Endothelial cell of hepatic sinusoid (primary cell): Measurements from ENCODE around the gene ZIC5.
"Not testable (repeated sequence)": the region's sequence is repeated elsewhere in the genome, so short reads cannot be mapped to it uniquely, and the experiment has no call there.

ENCODE experiments used
- in situ Hi-C: cut with HindIII; loops from 2 replicates; pipeline ENCODE4 v1.10.0; 2017; ENCODE audit warnings: low sequenced_read_pairs

The ZIC5 gene

DNA sequence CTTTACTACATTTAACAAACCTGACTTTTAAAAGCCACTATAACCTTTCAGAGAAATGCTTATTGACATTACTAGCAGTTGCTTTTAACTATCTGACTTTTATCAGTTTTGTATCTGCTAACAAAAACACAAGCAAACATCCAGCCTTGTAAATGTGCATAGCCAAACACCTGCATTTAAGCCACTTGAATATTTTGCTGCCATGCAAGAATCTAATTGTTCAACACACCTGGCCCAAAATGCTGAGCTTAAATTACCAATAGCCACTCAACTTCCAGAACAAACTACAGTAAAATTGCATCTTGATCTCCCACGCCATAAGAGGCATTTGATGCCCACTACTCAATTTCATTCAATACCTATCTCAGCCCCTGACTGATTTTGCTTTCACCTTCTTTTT is 9.3 kb downstream of the ZIC5 start:
- in situ Hi-C loops = loop anchor here (5.0 kb wide), 1 partner anchor 35 kb away; no protein-coding TSS in a partner anchor

DNA sequence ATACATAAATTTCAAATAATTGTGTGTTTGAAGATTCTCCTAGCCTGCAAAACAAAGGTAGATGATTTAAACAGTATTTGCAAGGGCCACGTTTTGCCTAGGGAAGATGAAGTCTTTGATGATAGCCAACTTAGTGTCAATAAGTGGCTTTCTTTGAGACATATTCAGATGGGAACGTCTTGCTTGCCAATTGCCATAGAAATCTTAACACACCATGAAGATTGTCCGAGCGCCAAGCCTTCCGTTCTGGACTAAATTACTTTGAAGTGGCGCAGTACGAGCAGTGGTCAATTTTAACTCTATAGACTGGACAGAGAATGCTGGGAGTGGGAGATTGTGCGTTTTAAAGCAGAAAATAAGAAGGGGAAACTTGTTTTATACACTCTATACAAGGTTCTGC is 9.9 kb downstream of the ZIC5 start:
- in situ Hi-C loops = loop anchor here (5.0 kb wide), 1 partner anchor 36 kb away; no protein-coding TSS in a partner anchor

DNA sequence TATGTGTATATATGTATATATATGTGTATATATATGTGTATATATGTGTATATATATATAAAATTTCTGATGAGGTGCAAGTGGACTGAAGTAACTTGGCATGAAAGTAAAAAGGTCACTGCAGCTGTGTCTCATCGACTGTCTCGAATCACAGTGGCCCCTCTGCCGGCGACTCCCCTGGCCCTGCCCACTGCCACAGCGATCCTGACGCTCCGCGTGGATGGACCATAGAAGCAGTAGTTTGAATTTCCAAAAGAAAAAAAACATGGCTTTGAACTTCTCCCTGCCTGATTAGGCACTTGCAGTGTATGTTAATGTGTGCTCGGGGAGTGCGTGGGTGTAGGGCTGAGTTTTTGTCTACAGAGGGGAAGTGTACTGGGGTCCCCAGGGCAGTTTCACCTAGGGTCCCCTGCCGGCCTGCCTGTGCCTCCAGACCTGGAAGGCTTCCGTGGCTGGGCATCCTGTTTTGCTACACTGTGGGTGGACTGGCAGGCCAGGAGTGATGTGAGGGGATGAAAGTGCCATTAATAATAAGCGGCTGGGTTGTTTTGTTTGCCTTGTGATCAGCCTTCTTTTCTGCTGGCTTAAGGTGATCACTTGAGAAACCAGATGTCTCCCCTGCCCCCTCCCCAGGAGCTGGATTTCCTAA is 10.8 kb downstream of the ZIC5 start:
- in situ Hi-C loops = loop anchor here (5.0 kb wide), 1 partner anchor 37 kb away; no protein-coding TSS in a partner anchor

DNA sequence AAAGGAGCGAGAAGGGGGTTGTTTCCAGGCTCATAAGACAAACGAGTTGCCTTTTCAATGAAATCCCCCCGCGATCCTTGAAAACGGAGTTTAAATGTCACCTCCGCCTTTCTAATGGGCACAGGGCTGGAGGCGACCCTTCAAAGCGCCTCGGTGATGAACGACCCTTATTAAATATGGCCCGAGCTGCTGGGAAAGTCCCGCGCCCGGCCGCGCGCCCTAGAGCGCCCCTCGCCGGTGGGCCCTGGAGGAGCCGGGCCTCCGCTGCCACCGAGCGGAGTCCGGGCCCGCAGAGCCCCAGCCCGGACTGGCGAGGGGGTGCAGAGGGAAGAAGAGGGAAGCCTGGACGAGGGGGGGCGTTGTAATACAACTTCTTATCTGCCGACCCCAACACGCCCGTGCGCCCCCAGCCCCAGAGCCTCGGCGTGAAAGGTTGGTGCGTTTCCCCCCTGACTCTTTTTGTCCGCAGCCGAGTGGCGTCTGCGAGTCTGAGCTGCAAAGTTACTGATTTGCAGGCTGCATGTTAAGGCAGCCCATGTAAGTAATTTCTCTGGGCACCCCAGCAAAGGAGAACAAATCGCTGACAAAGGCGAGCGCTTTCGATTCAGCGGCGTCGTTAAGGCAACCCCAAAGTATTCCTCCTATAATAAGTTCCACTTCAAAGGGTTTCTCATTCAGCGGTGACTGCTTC is 11.9 kb downstream of the ZIC5 start:
- in situ Hi-C loops = loop anchor here (5.0 kb wide), 1 partner anchor 38 kb away; no protein-coding TSS in a partner anchor

DNA sequence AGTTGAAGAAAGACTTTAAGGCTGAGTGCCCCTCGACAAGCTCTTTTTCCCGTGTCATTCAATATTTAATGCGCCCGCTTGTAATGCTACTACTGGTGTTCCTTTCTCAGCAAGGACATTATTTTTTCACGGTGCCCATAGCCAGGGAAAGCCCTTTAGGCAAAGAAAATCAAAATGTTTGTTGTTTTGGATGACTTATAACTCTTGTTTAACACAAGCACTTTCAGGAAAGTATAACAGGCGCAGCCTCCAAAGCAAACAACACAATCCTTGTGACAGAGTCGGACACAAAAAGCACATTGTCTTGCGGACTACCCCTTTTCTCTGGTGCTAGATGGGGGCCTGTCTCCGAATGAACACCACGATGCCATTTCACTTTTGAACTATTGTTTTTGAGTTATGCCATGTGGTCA is 12.4 kb downstream of the ZIC5 start:
- in situ Hi-C loops = no loop called here

DNA sequence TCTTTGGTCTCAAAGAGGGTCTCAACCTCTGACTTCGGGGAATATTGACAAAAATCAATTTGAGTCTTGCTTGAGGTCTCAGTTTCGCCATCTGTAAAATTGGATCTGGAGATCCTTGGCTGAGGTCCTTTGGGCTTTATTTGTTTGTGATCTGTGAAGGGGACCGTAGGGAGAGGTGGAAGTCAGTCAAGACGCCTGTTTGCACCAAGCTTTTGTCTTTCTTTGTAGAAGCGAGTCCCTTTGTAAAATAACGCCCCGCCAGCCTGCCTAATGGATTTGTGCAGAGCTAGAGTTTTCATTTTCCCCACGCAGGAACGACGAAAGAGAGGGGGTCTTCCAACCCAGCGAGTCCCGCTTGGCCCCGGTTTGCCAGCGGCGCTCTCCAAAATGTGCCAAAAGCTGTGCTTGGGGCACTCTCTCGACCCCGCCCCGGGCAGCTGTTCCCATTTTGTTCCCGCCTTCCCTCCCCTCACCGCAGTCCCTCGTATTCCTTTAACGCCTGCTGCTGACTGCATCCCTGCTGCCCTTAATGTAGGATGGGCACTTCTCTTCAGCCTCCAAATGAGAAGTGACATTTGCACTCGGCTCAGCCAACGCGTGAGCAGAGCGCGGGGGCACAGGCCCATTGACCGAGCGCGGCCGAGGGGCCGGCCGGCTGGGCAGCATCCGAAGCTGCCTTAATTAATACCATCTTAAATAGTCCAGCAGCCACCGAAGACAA is 13.0 kb downstream of the ZIC5 start:
- in situ Hi-C loops = no loop called here

DNA sequence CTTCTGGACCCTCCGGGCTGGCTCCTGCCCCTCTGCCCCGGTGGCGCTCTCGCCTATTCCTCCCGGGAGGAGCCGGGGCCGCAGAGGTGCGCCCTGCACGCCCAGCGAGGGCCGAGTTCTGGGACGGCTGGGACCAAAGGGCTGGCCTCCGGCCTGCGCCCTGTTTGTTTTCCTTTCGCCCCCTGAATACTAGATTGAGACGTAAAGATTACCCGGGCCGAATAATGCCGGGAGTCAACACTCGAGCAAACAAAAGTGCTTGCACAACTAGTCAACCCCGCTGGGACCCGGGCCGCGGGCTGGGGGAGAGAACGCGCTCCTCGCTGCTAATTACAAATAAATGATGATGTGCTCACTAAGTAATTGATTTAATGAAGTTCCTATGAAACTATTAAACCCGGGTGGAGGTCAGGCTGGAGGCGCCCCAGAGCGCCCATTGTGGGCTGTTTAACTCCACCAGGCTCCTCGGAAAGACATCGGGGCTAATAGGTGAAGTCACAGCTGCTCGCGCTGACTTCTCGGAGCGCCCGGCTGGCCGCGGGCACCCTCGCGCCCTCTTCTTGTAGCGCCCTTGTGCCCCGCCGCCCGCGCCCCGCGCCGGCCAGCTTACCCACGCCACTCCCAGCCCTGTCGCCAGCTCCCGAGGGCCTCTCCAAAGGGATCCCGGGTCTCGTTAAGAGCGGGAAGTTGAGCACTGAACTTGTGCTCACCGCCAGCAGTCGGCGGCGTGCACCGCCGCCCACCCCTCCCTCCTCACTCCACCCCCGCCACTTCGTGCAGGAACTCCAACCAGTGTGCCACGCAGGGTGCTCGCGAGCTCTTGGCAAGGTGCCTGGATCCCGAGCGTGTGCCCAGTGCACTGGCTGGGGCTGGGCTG is 14.9 kb downstream of the ZIC5 start:
- in situ Hi-C loops = no loop called here

DNA sequence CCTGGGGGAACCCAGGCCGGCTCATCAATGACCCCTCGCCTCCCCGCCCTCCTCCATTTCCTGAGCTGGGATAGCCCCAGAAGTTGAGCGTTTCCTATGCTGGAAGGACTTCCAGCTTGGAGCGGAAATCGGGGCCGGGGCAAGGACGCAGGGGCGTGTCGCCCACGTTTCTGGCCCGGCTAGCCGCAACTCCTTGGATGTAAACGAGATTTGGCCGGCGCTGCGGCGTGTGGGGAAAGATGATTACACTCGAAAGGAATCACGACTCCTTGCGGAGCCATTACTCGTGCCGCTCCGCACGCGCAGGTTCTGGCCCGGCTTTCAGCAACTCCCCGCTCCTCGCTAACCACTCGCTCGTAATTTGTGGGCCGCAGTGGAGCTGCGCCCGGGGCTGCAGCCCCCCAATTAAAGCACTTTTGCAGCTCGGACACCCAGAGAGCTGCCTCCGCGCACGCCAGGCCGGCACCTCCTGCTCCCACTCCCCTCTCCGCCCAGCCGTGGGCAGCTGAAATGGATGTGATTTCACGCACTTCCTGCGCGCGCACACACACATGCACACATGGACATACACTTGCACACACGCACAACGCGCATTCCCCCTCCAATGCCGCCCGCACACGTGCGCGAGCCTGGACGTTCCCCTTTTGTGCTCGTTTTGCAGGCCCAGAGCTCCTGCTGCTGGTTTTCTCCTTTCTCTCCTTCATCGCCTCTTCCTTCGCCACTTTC is 15.7 kb downstream of the ZIC5 start:
- in situ Hi-C loops = no loop called here

DNA sequence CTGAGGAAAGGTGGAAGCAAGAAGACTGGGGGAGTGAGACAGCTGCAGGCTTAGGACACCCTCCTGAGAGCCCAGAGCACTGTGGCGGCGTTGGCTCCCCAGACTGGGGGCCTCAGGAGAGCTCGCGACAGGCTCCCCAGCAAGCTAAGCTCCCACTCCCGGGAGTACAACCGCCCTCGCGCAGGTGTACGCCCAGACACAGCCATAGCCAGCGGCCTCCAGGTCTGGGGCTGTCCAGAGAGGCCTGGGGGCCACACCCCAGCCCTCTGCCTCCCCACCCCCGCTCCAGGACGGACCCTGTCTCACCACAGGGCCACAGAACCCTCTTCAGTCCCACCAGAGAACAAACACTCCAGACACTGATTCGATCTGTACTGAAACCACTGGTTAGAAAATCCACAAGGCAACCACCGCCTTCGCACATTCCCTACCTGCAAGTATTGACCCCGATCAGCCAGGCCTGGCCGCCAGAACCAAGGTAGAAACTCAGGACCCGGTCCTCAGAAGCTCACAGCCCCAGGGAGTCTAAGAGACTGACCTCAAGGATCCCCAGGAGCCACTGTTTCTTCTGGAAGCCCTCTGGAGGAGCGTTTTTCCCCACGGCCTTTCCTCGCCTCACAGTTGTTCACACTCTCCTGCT is 16.3 kb downstream of the ZIC5 start:
- in situ Hi-C loops = no loop called here

DNA sequence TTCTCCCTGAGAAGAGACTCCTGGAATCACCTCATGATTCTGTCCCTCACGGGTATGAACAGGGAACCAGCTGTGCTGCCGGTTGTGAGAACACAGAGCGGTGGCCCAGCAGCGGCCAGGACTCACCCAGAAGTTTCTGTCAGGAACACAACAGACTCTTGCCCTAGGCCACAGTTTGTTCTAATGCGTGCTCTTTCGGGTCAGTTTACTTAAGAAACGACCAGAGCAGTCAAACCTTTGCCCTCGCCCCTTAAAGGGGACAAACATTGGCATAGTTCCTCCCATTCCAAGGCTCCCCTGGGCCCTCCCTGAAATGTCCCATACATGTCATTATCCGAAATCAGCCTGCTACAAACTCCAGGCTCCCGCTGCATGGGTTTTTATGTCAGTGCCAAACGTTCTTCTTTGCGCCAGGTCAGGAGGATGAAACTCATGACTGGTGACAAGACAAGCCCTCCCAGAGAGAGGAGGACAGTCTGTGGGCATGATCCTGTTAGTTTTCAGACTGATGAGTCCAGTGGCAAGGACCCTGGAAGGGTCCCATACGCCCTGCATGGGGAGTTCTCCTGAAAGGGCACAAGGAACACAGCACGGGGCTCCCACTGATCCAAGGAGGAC is 18.3 kb downstream of the ZIC5 start:
- in situ Hi-C loops = no loop called here

DNA sequence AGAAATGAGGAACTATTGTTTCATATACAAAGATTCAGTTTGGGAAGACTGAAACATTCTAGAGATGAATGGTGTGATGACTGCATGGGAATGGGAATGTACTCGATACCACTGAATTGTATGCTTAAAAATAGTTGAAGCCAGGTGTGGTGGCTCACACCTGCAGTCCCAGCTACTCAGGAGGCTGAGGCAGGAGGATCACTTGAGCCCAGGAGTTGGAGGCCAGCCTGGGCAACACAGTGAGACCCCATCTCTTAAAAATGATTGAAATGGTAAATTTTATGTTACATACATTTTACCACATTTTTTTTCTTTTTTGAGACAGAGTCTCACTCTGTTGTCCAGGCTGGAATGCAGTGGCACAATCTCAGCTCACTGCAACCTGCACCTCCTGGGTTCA is 19.9 kb downstream of the ZIC5 start:
- in situ Hi-C loops = not testable (repeated sequence)

DNA sequence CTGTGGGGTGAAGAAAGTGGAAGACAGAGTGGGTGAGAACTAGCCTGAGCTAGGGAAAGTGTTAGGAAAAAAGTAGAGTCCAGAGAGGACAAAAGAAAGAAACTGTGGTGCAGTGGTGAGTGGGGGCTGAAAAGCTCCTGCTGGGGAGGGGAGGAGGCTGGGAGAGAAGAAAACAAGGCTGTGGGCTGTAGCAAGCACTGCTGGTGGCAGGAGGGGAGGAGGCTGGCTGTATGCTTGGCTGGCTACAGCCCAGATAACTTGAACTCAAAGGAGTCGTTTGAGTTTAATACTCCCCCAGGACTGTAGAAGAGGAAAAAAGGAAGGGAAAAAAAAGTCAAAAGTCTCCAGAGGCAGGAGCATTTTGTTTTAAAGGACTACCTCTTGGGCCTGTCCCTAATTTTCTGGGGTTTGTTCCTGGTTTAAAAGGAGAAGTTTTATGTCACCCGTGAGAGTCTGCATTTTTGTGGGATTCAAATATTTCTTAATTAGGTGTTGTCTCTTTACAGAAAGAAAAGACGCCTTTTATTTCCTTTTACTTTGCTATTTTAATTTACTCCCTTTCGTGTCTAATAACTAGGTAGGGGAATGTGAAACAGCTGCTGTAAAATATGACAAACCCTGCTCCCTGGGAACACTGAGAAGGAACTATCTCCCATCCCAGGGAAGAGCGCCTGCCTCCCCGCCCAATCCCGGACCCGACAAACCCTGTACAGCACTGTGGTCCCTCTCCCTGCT is 21.7 kb downstream of the ZIC5 start:
- in situ Hi-C loops = no loop called here

DNA sequence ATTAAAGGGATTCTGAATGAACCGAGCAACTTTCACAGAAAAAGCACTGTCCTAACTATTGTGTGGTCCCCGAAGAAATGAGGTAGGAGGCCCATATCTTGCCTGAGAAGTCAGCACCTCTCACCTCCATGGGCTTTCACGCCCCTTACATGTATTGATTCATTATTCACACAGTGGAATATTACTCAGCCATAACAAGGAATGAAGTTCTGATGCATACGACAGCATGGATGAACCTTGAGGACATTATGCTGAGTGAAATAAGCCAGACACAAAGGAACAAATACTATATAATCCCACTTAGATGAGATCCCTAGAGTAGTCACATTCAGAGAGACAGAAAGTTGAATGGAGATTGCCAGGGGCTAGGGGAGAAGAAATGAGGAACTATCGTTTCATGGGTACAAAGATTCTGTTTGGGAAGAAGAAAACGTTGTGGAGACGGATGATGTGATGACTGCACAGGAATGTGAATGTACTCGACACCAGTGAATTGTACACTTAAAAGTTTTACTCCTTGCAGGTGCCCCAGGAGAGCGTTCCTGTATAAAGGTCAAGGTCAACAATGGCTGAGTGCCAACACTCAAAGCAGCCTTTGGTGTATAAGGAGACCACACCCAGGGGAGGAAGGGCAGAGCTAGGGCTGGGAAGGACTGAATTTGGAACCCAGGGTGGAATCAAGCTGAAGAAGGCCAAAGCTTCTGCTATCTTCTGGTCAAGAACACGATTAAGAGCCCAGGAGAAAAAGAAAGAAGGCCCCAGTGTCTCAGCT is 22.5 kb downstream of the ZIC5 start:
- in situ Hi-C loops = no loop called here

DNA sequence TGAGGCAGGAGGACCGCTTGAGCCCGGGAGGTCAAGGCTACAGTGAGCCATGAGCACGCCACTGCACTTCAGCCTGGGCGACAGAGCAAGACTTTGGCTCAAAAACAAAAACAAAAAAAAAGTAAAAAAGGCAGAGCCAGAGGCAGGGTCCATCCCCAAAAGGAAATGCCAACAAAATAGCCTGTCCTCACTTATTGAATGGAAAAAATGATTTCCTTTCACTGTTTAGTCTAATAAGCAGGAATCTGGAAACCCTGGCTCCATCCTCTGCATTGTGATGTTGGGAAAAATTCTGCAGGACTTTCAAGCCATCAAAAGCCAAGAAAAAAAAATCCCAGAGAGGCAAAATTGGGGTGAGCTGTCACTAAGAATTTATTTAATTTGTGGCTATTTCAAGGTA is 23.2 kb downstream of the ZIC5 start:
- in situ Hi-C loops = no loop called here

DNA sequence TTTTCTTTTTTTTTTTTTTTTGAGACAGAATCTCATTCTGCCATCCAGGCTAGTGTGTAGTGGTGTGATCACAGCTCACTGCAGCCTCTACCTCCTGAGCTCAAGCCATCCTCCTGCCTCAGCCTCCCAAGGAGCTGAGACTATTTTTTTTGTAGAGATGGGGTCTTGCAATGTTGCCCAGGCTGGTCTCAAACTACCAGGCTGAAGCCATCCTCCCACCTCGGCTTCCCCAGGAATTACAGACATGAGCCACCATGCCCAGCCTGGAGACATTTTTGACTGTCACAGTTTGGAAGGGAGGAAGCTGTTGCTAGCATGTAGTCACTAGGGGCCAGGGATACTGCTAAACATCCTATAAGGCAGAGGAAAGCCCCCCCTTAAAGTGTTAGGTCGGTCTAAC is 23.9 kb downstream of the ZIC5 start:
- in situ Hi-C loops = no loop called here

DNA sequence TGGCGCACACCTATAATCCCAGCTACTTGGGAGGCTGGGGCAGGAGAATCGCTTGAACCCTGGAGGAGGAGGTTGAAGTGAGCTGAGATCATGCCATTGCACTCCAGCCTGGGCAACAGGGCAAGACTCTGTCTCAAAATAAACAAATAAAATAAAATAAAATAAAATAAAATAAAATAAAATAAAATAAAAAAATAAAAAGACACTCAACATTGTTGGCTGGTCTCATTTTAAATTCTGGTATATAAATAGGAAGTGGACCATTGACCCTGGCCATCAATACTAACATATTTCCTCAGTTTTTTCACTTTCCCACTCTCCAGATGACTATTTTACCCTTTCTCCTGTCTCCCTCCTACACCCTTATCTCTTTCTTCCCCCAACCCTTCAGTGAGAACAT is 26.1 kb downstream of the ZIC5 start:
- in situ Hi-C loops = not testable (repeated sequence)

DNA sequence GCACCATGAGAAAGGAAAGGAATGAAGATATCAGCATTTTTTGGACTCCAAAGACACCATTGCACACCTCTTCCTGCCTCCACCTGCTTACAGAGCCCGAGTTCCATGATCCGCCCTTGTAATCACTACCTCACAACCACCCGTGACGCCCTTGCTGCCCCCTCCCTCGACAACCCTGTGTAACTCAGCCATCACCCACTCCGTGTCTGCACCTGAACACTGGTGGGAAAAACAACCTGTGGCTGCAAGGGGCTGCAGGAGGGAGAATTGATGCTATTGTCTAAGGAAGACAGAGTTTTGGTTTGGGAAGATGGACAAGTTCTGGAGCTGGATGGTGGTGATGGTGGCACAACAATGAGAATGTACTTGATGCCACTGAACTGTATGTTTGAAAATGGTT is 27.0 kb downstream of the ZIC5 start:
- in situ Hi-C loops = no loop called here

DNA sequence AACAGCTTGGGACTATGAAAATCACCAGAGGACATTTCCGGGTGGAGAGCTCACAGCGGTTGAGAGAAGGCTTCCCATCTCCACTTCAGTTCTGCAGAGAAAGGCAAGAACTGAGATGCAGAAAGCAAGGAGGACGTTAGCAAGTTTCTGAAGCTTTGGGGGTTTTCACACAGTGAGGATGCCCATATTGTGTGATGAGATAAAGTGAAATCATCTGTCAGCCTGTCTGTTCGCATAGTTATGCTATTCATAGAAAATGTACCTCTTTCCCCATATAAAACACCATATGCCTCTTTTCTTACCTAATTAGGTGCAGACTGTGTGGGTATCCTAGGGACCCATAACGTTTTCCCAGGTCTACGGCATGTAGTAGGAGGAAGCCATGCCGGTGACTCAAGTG is 27.5 kb downstream of the ZIC5 start:
- in situ Hi-C loops = no loop called here
